HG03108 (cell line): ENCODE results near the gene PIF1.
"Not testable (repeated sequence)": the region's sequence is repeated elsewhere in the genome, so short reads cannot be mapped to it uniquely, and the experiment has no call there.

Source experiments
- ATAC-seq: cut with Tn5 transposase; IDR thresholded peaks from one replicate; pipeline ENCODE4 v1.9.1; 2021; ENCODE audit warnings: moderate library complexity; ENCODE audit not compliant: unreplicated experiment

PIF1 gene

DNA sequence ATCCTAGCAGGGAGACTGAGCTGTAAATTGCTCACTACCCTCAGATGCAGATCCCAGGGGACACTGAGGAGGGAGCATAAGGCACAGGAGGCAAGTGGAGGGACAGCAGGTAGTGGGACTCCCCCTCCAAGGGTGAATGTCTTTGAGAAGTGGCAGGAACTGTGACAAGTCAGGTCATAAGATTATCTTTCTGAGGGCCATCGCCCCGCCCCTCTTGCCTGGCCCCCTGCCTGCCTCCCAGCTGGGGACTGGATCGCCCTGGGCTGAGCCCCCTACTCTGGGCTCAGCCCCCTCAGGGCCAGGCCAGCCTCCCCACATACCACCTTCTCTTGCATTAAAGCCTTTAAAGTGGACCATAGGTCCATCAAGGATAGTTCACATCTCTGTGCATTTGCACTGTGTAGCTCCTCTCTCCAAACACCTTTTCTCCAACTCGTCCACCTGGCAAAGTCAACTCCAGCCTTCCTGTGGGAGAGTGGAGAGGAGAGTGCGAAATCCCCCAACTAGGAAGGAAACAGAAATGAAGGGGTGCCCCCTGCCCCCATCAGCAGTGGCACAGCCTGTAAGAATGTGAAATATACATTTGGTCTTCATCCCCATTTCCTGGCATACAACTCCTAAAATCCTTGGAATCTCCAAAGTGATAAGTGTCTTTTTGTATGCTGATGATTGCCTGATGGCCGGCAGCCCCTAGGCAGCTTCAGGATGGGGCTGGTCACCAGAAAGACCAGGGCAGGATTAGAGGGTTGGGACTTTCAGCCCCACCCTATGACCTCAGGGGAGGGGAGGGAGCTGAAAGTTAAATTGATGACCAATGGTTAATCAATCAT, 14.7 kb downstream of the PIF1 start:
- ATAC-seq: no peak

DNA sequence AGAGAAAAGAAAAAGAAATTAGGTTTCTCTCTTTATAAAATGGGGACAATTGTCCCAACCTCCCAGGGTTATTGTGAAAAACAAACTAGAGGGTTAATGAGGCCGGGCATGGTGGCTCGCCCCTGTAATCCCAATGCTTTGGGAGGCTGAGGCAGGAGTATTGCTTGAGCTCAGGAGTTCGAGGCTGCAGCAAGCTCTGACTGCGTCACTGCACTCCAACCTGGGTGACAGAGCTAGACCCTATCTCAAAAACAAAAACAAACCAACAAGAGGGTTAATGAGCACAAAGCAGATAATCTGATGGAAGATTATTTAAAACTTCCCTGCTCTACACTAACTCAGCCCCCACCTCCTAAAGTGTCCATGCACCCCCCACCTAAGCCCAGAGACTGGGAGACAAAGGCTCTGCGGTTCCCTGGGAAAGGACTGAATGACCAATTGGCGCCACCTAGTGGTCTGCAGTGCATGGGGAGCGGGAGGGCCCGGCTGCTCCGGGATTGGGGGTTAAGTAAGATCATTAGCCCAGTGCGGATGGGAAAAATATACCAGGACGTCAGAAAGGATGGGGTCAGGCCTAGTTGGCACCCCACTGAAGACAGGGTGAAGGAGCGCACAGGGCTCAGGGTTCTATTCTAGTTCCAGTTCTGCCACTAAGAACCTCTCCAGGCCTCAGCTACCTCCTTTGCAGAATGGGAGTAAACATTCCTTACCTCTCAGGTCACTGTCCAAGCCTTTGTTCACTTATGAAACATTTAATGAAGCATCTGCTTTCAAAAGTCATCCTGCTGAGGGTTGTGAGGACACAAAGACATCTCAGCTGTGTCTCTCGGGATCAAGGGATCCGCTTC, 15.6 kb downstream of the PIF1 start:
- no peak for ATAC-seq

DNA sequence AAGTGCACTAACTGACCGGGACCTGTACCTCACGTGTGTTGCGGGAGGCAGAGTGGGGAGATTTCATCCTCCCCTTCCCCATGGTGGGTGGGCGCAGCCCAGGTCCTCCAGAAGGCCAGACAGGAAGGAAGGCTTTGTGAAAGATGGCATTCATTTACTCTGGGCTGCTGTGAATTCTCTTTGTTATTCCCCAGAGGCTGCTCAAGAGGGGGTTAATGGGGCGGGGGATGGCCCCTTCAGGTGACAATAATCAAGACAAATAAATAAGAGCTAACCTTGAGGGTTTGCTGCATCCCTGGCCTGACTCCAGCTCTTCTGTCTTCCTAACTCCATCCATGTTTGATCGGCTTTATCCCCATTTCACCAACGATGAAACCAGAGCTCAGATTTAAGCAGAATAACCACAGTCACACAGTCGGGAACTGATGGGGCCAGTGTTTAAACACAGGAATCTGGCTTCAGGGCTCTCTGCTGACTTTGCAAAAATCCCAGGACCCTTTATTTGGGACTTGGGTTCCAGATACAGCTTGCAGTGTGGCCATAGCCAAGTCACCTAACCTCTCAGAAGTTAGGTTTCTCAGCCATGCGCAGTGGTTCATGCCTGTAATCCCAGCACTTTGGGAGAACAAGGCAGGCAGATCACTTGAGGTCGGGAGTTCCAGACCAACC, 16.5 kb downstream of the PIF1 start:
- no peak for ATAC-seq

- no peak for ATAC-seq
These were observed 17.7 kb downstream of the PIF1 start for GRCh38 chr15:64807751-64808222.

DNA sequence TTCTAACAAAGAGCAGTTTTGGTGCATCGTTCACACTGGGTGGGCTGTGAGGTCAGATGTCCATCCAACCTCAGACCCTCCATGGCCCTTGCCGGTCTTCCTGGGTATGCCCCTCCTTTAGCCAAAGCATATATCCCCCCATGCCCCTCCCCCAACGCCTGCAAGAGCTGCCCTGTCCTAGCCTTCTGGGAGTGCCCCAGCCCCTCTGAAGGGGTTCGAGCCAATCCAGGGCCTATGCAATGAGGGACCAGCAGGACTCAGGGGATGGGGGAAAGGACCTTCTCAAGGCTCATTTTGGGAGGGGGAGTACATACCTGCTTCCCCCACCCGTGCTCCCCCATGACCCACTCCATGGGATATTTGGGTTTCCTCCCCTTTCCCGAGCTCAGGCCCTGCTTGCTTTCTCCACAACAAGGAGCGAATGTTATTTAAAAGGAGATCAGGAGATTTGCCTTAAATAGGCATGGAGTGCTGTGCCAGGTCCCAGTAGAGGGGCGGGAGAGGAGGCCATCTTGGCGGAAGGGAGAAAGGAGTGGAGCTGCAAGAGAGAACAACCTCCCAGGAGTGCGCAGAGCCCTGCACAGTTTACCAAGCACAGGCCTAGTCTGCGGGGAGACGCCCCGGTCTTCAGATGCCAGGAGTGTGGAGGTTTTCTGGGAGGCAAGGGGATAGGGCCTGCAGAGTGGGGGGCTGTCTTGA, 18.2 kb downstream of the PIF1 start:
- ATAC-seq: no peak

- no peak for ATAC-seq
These were observed 18.9 kb downstream of the PIF1 start for GRCh38 chr15:64806509-64806908.

DNA sequence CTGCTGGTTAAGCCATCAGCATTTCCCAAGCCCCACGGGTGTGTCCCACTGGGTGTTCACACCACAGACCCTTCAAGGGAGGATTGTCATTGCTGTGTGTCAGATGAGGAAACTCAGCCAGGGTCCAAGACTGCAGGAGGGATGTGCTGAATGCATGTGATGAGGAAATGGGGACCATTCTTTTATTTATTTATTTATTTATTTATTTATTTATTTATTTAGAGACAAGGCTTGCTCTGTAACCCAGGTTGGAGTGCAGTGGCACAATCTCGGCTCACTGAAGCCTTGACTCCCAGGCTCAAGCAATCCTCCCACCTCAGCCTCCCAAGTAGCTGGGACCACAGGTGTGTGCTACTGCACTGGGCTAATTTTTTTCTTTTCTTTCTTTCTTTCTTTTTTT, 20.8 kb downstream of the PIF1 start:
- no peak for ATAC-seq

- no peak for ATAC-seq
These were observed 21.9 kb downstream of the PIF1 start for GRCh38 chr15:64803526-64803925.

GRCh38 chr15:64800476-64800875, 25.0 kb downstream of the PIF1 start:
- no peak for ATAC-seq

DNA sequence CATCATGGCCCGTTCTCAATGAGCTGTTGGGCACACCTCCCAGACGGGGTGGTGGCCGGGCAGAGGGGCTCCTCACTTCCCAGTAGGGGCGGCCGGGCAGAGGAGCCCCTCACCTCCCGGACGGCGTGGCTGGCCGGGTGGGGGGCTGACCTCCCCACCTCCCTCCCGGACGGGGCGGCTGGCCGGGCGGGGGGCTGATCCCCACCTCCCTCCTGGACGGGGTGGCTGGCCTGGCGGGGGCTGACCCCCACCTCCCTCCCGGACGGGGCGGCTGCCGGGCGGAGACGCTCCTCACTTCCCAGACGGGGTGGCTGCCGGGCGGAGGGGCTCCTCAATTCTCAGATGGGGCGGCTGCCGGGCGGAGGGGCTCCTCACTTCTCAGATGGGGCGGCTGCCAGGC, 26.5 kb downstream of the PIF1 start:
- ATAC-seq: not testable (repeated sequence)

DNA sequence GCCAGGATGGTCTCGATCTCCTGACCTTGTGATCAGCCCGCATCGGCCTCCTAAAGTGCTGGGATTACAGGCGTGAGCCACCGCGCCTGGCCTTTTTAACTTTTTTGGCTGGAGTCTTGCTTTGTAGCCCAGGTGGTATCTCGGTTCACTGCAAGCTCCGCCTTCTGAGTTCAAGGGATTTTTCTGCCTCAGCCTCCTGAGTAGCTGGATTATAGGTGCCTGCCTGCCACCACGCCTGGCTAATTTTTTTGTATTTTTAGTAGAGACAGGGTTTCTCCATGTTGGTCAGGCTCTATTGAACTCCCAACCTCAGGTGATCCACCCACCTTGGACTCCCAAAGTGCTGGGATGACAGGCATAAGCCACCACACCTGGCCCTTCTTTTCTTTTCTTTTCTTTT, 29.5 kb downstream of the PIF1 start:
- ATAC-seq: not testable (repeated sequence)

DNA sequence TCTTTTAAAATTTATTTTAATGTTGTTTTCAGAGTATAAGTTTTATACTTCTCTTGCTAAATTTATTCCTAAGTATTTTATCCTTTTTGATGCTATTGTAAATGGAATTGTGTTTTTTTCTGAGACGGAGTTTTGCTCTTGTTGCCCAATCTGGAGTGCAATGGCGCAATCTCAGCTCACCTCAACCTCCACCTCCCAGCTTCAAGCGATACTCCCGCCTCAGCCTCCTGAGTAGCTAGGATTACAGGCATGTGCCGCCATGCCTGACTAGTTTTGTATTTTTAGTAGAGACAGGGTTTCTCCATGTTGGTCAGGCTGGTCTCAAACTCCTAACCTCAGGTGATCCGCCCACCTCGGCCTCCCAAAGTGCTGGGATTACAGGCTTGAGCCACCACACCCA, 30.1 kb downstream of the PIF1 start:
- not testable (repeated sequence) for ATAC-seq

DNA sequence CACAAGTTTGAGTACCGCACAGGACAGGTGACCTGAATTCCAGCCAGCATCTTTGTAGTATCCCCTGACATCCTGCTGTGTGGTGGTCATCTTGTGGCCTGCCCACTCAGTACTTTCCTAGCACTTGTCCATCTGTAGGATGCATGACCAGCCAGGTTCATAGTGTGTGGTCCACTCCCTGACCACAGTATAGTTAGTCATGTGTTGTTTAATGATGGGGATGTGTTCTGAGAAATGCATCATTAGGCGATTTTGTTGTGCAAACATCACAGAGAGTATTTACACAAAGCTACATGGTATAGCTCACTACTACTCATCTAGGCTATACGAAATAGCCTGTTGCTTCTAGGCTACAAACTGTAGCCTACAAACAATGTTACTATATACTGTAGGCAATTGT, 33.2 kb downstream of the PIF1 start:
- ATAC-seq: no peak

GRCh38 chr15:64791401-64791800, 34.0 kb downstream of the PIF1 start:
- ATAC-seq: no peak

DNA sequence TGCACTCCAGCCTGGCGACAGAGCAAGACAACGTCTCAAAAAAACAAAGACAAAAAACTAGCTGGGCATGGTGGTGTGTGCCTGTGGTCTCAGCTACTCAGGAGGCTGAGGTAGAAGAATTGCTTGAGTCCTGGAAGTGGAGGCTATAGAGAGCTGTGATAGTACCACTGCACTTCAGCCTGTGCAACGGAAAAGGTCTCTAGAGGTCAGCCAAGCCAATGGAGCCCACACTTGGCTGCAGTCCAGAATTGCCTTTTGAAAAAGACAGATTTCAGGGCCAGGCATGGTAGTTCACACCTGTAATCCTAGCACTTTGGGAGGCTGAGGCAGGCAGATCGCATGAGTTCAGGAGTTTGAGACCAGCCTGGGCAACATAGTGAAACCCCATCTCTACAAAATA, 41.7 kb downstream of the PIF1 start:
- ATAC-seq: no peak

GRCh38 chr15:64782751-64783150, 42.7 kb downstream of the PIF1 start:
- no peak for ATAC-seq

- ATAC-seq: no peak
These were observed 44.1 kb downstream of the PIF1 start for GRCh38 chr15:64781299-64781698.

- ATAC-seq: no peak
These were observed 44.8 kb downstream of the PIF1 start for GRCh38 chr15:64780600-64781156.

DNA sequence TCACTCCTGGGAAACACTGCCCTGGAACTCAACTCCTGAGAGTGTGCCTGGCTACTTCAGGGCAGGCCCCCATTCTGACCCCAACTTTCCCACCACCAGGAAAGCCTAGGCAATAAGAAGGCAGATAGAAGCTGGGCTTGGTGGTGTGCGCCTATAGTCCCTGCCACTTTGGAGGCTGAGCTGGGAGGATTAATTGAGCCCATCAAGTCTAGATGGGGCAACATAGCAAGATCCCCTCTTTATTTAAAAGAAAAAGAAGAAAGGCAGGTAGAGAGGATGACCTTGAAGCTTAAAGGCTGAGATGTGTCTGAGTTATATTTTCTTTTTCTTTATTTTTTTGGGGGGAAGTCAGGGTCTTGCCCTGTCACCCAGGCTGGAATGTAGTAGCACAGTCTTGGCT, 45.8 kb downstream of the PIF1 start:
- ATAC-seq: no peak

GRCh38 chr15:64779024-64779423, 46.4 kb downstream of the PIF1 start:
- ATAC-seq: no peak

- ATAC-seq: no peak
These were observed 49.1 kb downstream of the PIF1 start for GRCh38 chr15:64776402-64776786.
